Peyer's patch (tissue), 4 donors: Measurements from ENCODE around the gene MAGI2.

Experiments
- POLR2A ChIP-seq, 2 donors: fragments of 450-650 bp; IDR thresholded peaks; one replicate each; pipeline ENCODE4 v1.5.1; 2017; ENCODE audit warnings: antibody characterized with exemption in 2 of 2, mild to moderate bottlenecking in 2 of 2, moderate library complexity in 2 of 2
- TF ChIP-seq, protein P1 (sequence below), 6 experiments: fragments of 450-650 bp in 4 of 6; fragments of 200-600 bp in 2 of 6; sonication (generic) in 1 of 6; IDR thresholded peaks; one replicate each; pipeline ENCODE4 v1.5.1; 2017 to 2019; ENCODE audit warnings: antibody characterized with exemption in 6 of 6, mild to moderate bottlenecking in 3 of 6, moderate library complexity in 1 of 6

DNA sequence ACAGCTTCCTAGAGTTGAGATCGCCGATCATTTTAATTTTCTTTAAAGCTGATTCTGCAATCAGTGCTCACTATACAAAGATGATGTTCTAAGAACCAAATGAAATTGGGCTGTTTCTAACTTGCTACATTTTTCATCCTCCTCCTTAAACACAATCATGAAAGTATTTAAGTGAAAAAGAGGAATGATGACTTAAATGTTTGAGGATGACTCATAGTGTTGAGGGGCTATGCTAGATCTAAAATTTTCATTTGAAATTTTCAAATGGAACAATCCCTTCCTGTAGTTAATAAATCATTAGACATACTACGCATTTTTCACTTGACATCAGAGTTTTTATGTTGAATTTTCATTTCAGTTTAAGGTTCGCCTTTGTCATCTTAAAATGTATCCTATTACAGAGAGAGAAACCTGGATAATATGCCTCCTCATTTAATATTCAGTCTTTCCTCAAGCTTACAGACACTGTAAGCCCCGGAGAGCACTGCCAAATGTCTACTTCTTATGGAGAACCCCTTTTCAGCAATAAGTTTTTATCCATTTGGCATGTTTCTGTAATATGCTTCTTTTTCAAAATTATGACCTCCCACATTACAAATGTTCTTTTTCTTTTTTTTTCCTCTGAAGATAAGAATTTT lies 499.6 kb downstream of the MAGI2 start:
- TF ChIP-seq POLR2A (IDR thresholded peaks at IDR 0.05) = no peak
- TF ChIP-seq, protein P1, sequence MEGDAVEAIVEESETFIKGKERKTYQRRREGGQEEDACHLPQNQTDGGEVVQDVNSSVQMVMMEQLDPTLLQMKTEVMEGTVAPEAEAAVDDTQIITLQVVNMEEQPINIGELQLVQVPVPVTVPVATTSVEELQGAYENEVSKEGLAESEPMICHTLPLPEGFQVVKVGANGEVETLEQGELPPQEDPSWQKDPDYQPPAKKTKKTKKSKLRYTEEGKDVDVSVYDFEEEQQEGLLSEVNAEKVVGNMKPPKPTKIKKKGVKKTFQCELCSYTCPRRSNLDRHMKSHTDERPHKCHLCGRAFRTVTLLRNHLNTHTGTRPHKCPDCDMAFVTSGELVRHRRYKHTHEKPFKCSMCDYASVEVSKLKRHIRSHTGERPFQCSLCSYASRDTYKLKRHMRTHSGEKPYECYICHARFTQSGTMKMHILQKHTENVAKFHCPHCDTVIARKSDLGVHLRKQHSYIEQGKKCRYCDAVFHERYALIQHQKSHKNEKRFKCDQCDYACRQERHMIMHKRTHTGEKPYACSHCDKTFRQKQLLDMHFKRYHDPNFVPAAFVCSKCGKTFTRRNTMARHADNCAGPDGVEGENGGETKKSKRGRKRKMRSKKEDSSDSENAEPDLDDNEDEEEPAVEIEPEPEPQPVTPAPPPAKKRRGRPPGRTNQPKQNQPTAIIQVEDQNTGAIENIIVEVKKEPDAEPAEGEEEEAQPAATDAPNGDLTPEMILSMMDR (IDR thresholded peaks at IDR 0.05) = no peak
